Fibroblast of villous mesenchyme (primary cell): Measurements from ENCODE around the gene LHX1. TPM values are rescaled to one million over a fixed set of nuclear protein-coding genes. Genes with fewer than 3 reads are reported as not detected.

Experiments
- DNase-seq: peaks from one replicate; pipeline ENCODE4 v3.0.0-alpha.2; 2010; ENCODE audit warnings: low read depth
- H3K4me3 ChIP-seq: 2 replicates; pipeline ENCODE4 v1.5.1; 2011; ENCODE audit warnings: low read depth, mild to moderate bottlenecking, low read length
- CTCF ChIP-seq: IDR thresholded peaks from 2 replicates; pipeline ENCODE4 v1.5.1; 2012; ENCODE audit warnings: low read depth, mild to moderate bottlenecking, low read length; ENCODE audit not compliant: insufficient read depth
- total RNA-seq: library from RNA; depleted of rRNA; stranded (reverse); fragments of >200 nt; gene quantifications from 2 replicates; pipeline ENCODE4 v1.2.3, GENCODE V29; 2012

The LHX1 gene
- total RNA-seq, result not detected in 2 replicates

- no peak for DNase-seq
- no peak for TF ChIP-seq CTCF
- no peak within 1 kb of the TSS for H3K4me3 ChIP-seq
These were observed at the start of gene LHX1 for GRCh38 chr17:36937001-36937958. TSS of gene LHX1 (plus strand) at chr17:36937475. CDS start at chr17:36938198, 723 bp downstream.

GRCh38 chr17:36888236-36888951 is 48.9 kb upstream of the LHX1 start:
- no peak for TF ChIP-seq CTCF
- DNase-seq, result no peak
- H3K4me3 ChIP-seq, result no peak overlapping the region

- no peak overlapping the region for H3K4me3 ChIP-seq
- TF ChIP-seq CTCF, result no peak
- no peak for DNase-seq
These were observed 47.4 kb upstream of the LHX1 start for GRCh38 chr17:36889770-36890349.

GRCh38 chr17:36890398-36891168 is 46.7 kb upstream of the LHX1 start:
- H3K4me3 ChIP-seq, result no peak overlapping the region
- DNase-seq, result no peak
- no peak for TF ChIP-seq CTCF

GRCh38 chr17:36892112-36892838 is 45.0 kb upstream of the LHX1 start:
- TF ChIP-seq CTCF, result peak; percentile 5
- no peak for DNase-seq
- no peak overlapping the region for H3K4me3 ChIP-seq
